ENCODE results near the gene RFLNA.

The RFLNA gene

GRCh38 chr12:124307556-124307825 is 12.6 kb downstream of the RFLNA start:
- Histone ChIP-seq H3K4me3 (ENCODE audit: low read length) (no peak overlapping the region), H3K36me3 (replicated peaks; ENCODE audit: low read depth, low read length) (no peaks in the 10 kb centered on the region), H3K27me3 (ENCODE audit: low read depth, low read length) (peaks cover 3% of the 10 kb centered on the region; the same call in 1 of the 2 replicates), H3K9me3 (ENCODE audit: insufficient read depth, low read length) (no peaks in the 10 kb centered on the region), H4K20me1 (ENCODE audit: insufficient read depth, low read length) (no peaks in the 10 kb centered on the region), H3K79me2 (ENCODE audit: low read length) (no peaks in the 10 kb centered on the region), H3K9ac (ENCODE audit: low read length) (no peak overlapping the region), H3K4me2 (ENCODE audit: low read length) (no peak overlapping the region), H3K4me1 (ENCODE audit: low read length) (no peaks in the 10 kb centered on the region), H2AFZ (ENCODE audit: low read depth, low read length) (no peak overlapping the region), H3K27ac (ENCODE audit: low read length) (no peak overlapping the region)
- TF ChIP-seq EZH2phosphoT487 (IDR thresholded peaks at IDR 0.05; ENCODE audit: low read depth) (no peak), CTCF (IDR thresholded peaks at IDR 0.05; ENCODE audit: low read depth, low read length) (no peak)

GRCh38 chr12:124308741-124309140 is 13.8 kb downstream of the RFLNA start:
- Histone ChIP-seq H3K4me2 (ENCODE audit: low read length) (no peak overlapping the region), H3K4me3 (ENCODE audit: low read length) (no peak overlapping the region), H3K4me1 (ENCODE audit: low read length) (no peaks in the 10 kb centered on the region), H3K9me3 (ENCODE audit: insufficient read depth, low read length) (no peaks in the 10 kb centered on the region), H3K79me2 (ENCODE audit: low read length) (no peaks in the 10 kb centered on the region), H2AFZ (ENCODE audit: low read depth, low read length) (no peak overlapping the region), H4K20me1 (ENCODE audit: insufficient read depth, low read length) (no peaks in the 10 kb centered on the region), H3K9ac (ENCODE audit: low read length) (no peak overlapping the region), H3K36me3 (replicated peaks; ENCODE audit: low read depth, low read length) (no peaks in the 10 kb centered on the region), H3K27ac (ENCODE audit: low read length) (no peak overlapping the region), H3K27me3 (ENCODE audit: low read depth, low read length) (peaks cover 3% of the 10 kb centered on the region; the same call in 1 of the 2 replicates)
- no peak for TF ChIP-seq EZH2phosphoT487 (IDR thresholded peaks at IDR 0.05; ENCODE audit: low read depth)

- Histone ChIP-seq H4K20me1 (ENCODE audit: insufficient read depth, low read length) (no peaks in the 10 kb centered on the region), H3K4me2 (ENCODE audit: low read length) (no peak overlapping the region), H3K27me3 (ENCODE audit: low read depth, low read length) (peaks cover 3% of the 10 kb centered on the region; the same call in 1 of the 2 replicates), H3K36me3 (replicated peaks; ENCODE audit: low read depth, low read length) (no peaks in the 10 kb centered on the region), H3K9me3 (ENCODE audit: insufficient read depth, low read length) (no peaks in the 10 kb centered on the region), H3K27ac (ENCODE audit: low read length) (no peak overlapping the region), H3K79me2 (ENCODE audit: low read length) (no peaks in the 10 kb centered on the region), H3K4me1 (ENCODE audit: low read length) (no peaks in the 10 kb centered on the region), H3K9ac (ENCODE audit: low read length) (no peak overlapping the region), H3K4me3 (ENCODE audit: low read length) (no peak overlapping the region), H2AFZ (ENCODE audit: low read depth, low read length) (no peak overlapping the region)
- TF ChIP-seq CTCF (IDR thresholded peaks at IDR 0.05; ENCODE audit: low read depth, low read length) (no peak), EZH2phosphoT487 (IDR thresholded peaks at IDR 0.05; ENCODE audit: low read depth) (no peak)
These were observed 14.3 kb downstream of the RFLNA start for GRCh38 chr12:124309231-124309630.

- Histone ChIP-seq H3K4me2 (ENCODE audit: low read length) (no peak overlapping the region), H3K4me1 (ENCODE audit: low read length) (no peaks in the 10 kb centered on the region), H3K9ac (ENCODE audit: low read length) (no peak overlapping the region), H3K27ac (ENCODE audit: low read length) (no peak overlapping the region), H3K79me2 (ENCODE audit: low read length) (no peaks in the 10 kb centered on the region), H3K9me3 (ENCODE audit: insufficient read depth, low read length) (no peaks in the 10 kb centered on the region), H2AFZ (ENCODE audit: low read depth, low read length) (no peak overlapping the region), H4K20me1 (ENCODE audit: insufficient read depth, low read length) (no peaks in the 10 kb centered on the region), H3K36me3 (replicated peaks; ENCODE audit: low read depth, low read length) (no peaks in the 10 kb centered on the region), H3K27me3 (ENCODE audit: low read depth, low read length) (peaks cover 3% of the 10 kb centered on the region; the same call in 1 of the 2 replicates), H3K4me3 (ENCODE audit: low read length) (no peak overlapping the region)
- TF ChIP-seq EZH2phosphoT487 (IDR thresholded peaks at IDR 0.05; ENCODE audit: low read depth) (no peak), CTCF (IDR thresholded peaks at IDR 0.05; ENCODE audit: low read depth, low read length) (no peak)
These were observed 14.9 kb downstream of the RFLNA start for GRCh38 chr12:124309744-124310143.

GRCh38 chr12:124310178-124310577 is 15.3 kb downstream of the RFLNA start:
- TF ChIP-seq EZH2phosphoT487 (IDR thresholded peaks at IDR 0.05; ENCODE audit: low read depth) (no peak), CTCF (IDR thresholded peaks at IDR 0.05; ENCODE audit: low read depth, low read length) (no peak)
- Histone ChIP-seq H3K27ac (ENCODE audit: low read length) (no peak overlapping the region), H3K9me3 (ENCODE audit: insufficient read depth, low read length) (no peaks in the 10 kb centered on the region)

More at GRCh38 chr12:124310178-124310577, 15.3 kb downstream of the RFLNA start:
- peaks cover 3% of the 10 kb centered on the region; the same call in 1 of the 2 replicates for H3K27me3 ChIP-seq (ENCODE audit: low read depth, low read length)
- no peak overlapping the region for H2AFZ ChIP-seq (ENCODE audit: low read depth, low read length)
- H3K4me1 ChIP-seq (ENCODE audit: low read length): no peaks in the 10 kb centered on the region
- H3K36me3 ChIP-seq (replicated peaks; ENCODE audit: low read depth, low read length): no peaks in the 10 kb centered on the region
- H3K9ac ChIP-seq (ENCODE audit: low read length): no peak overlapping the region
- H3K4me2 ChIP-seq (ENCODE audit: low read length): no peak overlapping the region
- no peaks in the 10 kb centered on the region for H3K79me2 ChIP-seq (ENCODE audit: low read length)
- H4K20me1 ChIP-seq (ENCODE audit: insufficient read depth, low read length): no peaks in the 10 kb centered on the region
- H3K4me3 ChIP-seq (ENCODE audit: low read length): no peak overlapping the region
